GM18498 (cell line): ENCODE measurements around the gene CCT6A.
A peak's percentile ranks its signal among the peaks of the same experiment; 100 is the strongest.
"Not testable (repeated sequence)": the region's sequence is repeated elsewhere in the genome, so short reads cannot be mapped to it uniquely, and the experiment has no call there.

ENCODE experiments used
- ATAC-seq: cut with Tn5 transposase; IDR thresholded peaks from one replicate; pipeline ENCODE4 v1.9.1; 2021; ENCODE audit warnings: mild to moderate bottlenecking, moderate library complexity; ENCODE audit not compliant: unreplicated experiment

The CCT6A gene

GRCh38 chr7:56051053-56051338, 569 bp upstream of the CCT6A start:
- ATAC-seq = no peak

GRCh38 chr7:56053379-56053778, 1.8 kb downstream of the CCT6A start:
- ATAC-seq = no peak

- ATAC-seq = no peak
Observed at GRCh38 chr7:56053993-56054392, 2.4 kb downstream of the CCT6A start.

GRCh38 chr7:56062382-56062781, 10.8 kb downstream of the CCT6A start:
- ATAC-seq = no peak

GRCh38 chr7:56063500-56063881, 11.9 kb downstream of the CCT6A start:
- ATAC-seq = no peak

GRCh38 chr7:56063882-56064625, 12.5 kb downstream of the CCT6A start, which contains the start of gene SUMF2:
SUMF2 (plus strand) TSS chr7:56064286; CDS start chr7:56064312, 26 bp downstream.
- ATAC-seq = peak; percentile 88

- not testable (repeated sequence) for ATAC-seq
Observed at GRCh38 chr7:56066376-56066775, 14.8 kb downstream of the CCT6A start.

- peak; percentile 92 for ATAC-seq
Observed at GRCh38 chr7:56074371-56074791, 22.8 kb downstream of the CCT6A start.

- no peak for ATAC-seq
Observed at GRCh38 chr7:56077681-56078080, 26.1 kb downstream of the CCT6A start.

- no peak for ATAC-seq
Observed at GRCh38 chr7:56078196-56078595, 26.6 kb downstream of the CCT6A start.

- no peak for ATAC-seq
Observed at GRCh38 chr7:56079450-56080185, 28.1 kb downstream of the CCT6A start.

- ATAC-seq = not testable (repeated sequence)
Observed at GRCh38 chr7:56080726-56081435, 29.3 kb downstream of the CCT6A start.

- ATAC-seq = no peak
Observed at GRCh38 chr7:56081626-56082340, 30.2 kb downstream of the CCT6A start.

GRCh38 chr7:56083150-56083785, 31.7 kb downstream of the CCT6A start:
- ATAC-seq = no peak

- ATAC-seq = no peak
Observed at GRCh38 chr7:56086761-56087160, 35.2 kb downstream of the CCT6A start.

GRCh38 chr7:56087445-56087844, 35.9 kb downstream of the CCT6A start:
- no peak for ATAC-seq

- ATAC-seq = no peak
Observed at GRCh38 chr7:56091591-56091990, 40.0 kb downstream of the CCT6A start.

- ATAC-seq = not testable (repeated sequence)
Observed at GRCh38 chr7:56092388-56092787, 40.8 kb downstream of the CCT6A start.

- no peak for ATAC-seq
Observed at GRCh38 chr7:56092789-56093531, 41.4 kb downstream of the CCT6A start, which contains the start of gene PHKG1. PHKG1 (minus strand) TSS chr7:56092952; CDS start chr7:56088941, 4,011 bp downstream.

- no peak for ATAC-seq
Observed at GRCh38 chr7:56097700-56098099, 46.1 kb downstream of the CCT6A start.
